CD4-positive, alpha-beta T cell (primary cell): ENCODE measurements around the gene PPP1R3D. TPM values are rescaled to one million over a fixed set of nuclear protein-coding genes. Genes with fewer than 3 reads are reported as not detected.
A peak's percentile ranks its signal among the peaks of the same experiment; 100 is the strongest.

Source experiments
- ATAC-seq: fragments of 200-7000 bp; cut with Tn5 transposase; one replicate; pipeline ENCODE4 v1.10.0; 2022; ENCODE audit warnings: mild to moderate bottlenecking; ENCODE audit not compliant: poor library complexity
- CTCF ChIA-PET: fragments of 350-600 bp; sonication (Branson Sonifier 250); formaldehyde crosslinking; loops from one replicate; lab custom pipeline; 2021; ENCODE audit warnings: antibody characterized with exemption, inconsistent platforms; lab: Charles Lee
- POLR2A ChIA-PET: fragments of 350-600 bp; sonication (Branson Sonifier 250); formaldehyde crosslinking; loops from one replicate; lab custom pipeline; 2021; ENCODE audit warnings: antibody characterized with exemption, inconsistent platforms; lab: Charles Lee
- DNase-seq, 14 experiments: peaks; one replicate each; pipeline ENCODE4 v3.0.0-alpha.2; 2013 to 2020; ENCODE audit warnings: mixed read lengths in 2 of 14
- H3K27ac ChIP-seq, 2 donors: one replicate each; pipeline versions ENCODE4 v1.5.1 to v1.7.0; 2013; ENCODE audit warnings: low read length in 2 of 2, low read depth in 1 of 2, mild to moderate bottlenecking in 1 of 2
- H3K27me3 ChIP-seq, 2 experiments: 1 replicate in 1 of 2; 2 replicates in 1 of 2; pipeline versions ENCODE4 v1.6.1 to v1.7.0; 2013; ENCODE audit warnings: low read length in 2 of 2, control low read depth in 1 of 2, mild to moderate bottlenecking in 1 of 2, moderate library complexity in 1 of 2; ENCODE audit not compliant: insufficient read depth in 2 of 2, control insufficient read depth in 1 of 2
- H3K36me3 ChIP-seq: one replicate; pipeline ENCODE4 v1.6.1; 2013; ENCODE audit warnings: low read length, control low read depth; ENCODE audit not compliant: insufficient read depth
- H3K4me1 ChIP-seq: one replicate; pipeline ENCODE4 v1.6.1; 2013; ENCODE audit warnings: low read length, control low read depth; ENCODE audit not compliant: insufficient read depth
- H3K4me3 ChIP-seq: one replicate; pipeline ENCODE4 v1.5.1; 2013; ENCODE audit warnings: mild to moderate bottlenecking, low read length, moderate library complexity
- H3K9me3 ChIP-seq, 2 experiments: 1 replicate in 1 of 2; 2 replicates in 1 of 2; pipeline versions ENCODE4 v1.6.1 to v1.7.0; 2013; ENCODE audit warnings: low read length in 2 of 2, mild to moderate bottlenecking in 2 of 2, control low read depth in 1 of 2, moderate library complexity in 1 of 2; ENCODE audit not compliant: control insufficient read depth in 1 of 2, insufficient read depth in 1 of 2
- H3K27ac Mint-ChIP-seq: one replicate; pipeline ENCODE4 v1.8.0; 2020; ENCODE audit warnings: mixed read lengths
- H3K27me3 Mint-ChIP-seq: one replicate; pipeline ENCODE4 v1.8.0; 2021; ENCODE audit warnings: mixed read lengths
- H3K36me3 Mint-ChIP-seq: one replicate; pipeline ENCODE4 v1.8.0; 2021; ENCODE audit warnings: low read depth, mixed read lengths
- H3K4me1 Mint-ChIP-seq: one replicate; pipeline ENCODE4 v1.8.0; 2021; ENCODE audit warnings: low read depth, mixed read lengths
- H3K4me3 Mint-ChIP-seq: one replicate; pipeline ENCODE4 v1.8.0; 2020; ENCODE audit warnings: mild to moderate bottlenecking, mixed read lengths
- H3K9me3 Mint-ChIP-seq: one replicate; pipeline ENCODE4 v1.8.0; 2020; ENCODE audit warnings: mixed read lengths
- intact Hi-C, 2 experiments: fragments of 100-400 bp; cut with DNase I in 1 of 2; cut with micrococcal nuclease in 1 of 2; formaldehyde crosslinking; loops; one replicate each; pipeline versions ENCODE4 v1.15.1 to v1.9.0; 2023 to 2025; cut with DNase I, micrococcal nuclease
- total RNA-seq, 174 experiments: library from RNA in 2 of 174; stranded (reverse) in 2 of 174; gene quantifications; one replicate each; pipeline ENCODE4 v1.2.3 and lab custom pipeline; 2021 to 2026
- TF ChIP-seq, protein P1 (sequence below): fragments of 200-600 bp; IDR thresholded peaks from one replicate; pipeline ENCODE4 v1.8.0; 2022; ENCODE audit warnings: antibody characterized with exemption, mild to moderate bottlenecking

Gene PPP1R3D
- total RNA-seq, 2 experiments from 2014 or later = 5.1 to 5.4 TPM

DNA sequence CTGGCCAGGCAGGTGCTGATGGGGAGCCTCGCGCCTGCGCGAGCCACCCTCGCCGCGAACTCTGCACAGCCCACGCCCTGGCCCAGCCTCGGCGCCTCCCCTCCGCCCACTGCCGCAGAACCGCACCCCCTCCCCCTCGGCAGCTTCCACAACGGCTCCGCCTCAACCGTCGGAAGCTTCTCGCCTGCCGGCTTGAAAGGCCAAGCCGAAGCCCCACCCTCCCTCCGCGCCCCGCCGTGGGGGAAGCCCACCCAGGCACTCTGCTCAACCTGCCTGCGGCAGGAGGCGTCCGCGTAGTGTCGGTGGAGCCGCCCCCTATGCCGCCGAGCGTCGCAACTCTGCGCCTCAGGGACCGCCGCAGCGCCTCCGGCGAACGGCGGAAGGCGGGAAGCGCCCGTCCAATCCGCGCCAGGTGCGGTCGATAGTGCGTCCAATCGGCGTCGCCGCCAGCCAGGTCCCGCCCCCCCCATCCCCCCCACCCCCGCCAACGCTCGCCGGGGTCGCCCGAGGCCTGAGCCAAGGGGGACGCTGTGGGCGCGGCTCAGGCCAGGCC lies 6.7 kb downstream of the PPP1R3D start, which contains the start of gene SYCP2:
Gene SYCP2 (minus strand): TSS at position 342 of the 553 bp plus-strand sequence. CDS start 11,224 bp downstream, outside the sequence.
- TF ChIP-seq, protein P1, sequence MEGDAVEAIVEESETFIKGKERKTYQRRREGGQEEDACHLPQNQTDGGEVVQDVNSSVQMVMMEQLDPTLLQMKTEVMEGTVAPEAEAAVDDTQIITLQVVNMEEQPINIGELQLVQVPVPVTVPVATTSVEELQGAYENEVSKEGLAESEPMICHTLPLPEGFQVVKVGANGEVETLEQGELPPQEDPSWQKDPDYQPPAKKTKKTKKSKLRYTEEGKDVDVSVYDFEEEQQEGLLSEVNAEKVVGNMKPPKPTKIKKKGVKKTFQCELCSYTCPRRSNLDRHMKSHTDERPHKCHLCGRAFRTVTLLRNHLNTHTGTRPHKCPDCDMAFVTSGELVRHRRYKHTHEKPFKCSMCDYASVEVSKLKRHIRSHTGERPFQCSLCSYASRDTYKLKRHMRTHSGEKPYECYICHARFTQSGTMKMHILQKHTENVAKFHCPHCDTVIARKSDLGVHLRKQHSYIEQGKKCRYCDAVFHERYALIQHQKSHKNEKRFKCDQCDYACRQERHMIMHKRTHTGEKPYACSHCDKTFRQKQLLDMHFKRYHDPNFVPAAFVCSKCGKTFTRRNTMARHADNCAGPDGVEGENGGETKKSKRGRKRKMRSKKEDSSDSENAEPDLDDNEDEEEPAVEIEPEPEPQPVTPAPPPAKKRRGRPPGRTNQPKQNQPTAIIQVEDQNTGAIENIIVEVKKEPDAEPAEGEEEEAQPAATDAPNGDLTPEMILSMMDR = no peak
- peaks cover 1% of the 10 kb centered on the region for H3K36me3 Mint-ChIP-seq
- peaks cover 18% of the 10 kb centered on the region for H3K4me1 ChIP-seq
- ATAC-seq = peak; percentile 81
- DNase-seq = peak; percentile 35 to 87 (median 58)
- H3K36me3 ChIP-seq = no peaks in the 10 kb centered on the region
- no peaks in the 10 kb centered on the region for H3K27me3 ChIP-seq
- peaks cover 39% of the 10 kb centered on the region for H3K4me1 Mint-ChIP-seq
- H3K27me3 Mint-ChIP-seq = no peaks in the 10 kb centered on the region
- ChIA-PET POLR2A (interaction anchor here (1.4 kb wide), 1 partner anchor 16 kb away, joined by 4 read pairs; no protein-coding TSS in a partner anchor), CTCF (interaction anchor here (1.1 to 2.4 kb wide), 6 partner anchors 10 to 25 kb away, joined by 3 to 31 read pairs (median 6); partner anchors contain the start of gene CDH26)
- H3K27ac ChIP-seq = peak within 1 kb of the TSS in 1 of 2 donors; percentile 27
- H3K9me3 Mint-ChIP-seq = no peaks in the 10 kb centered on the region
- peak within 1 kb of the TSS; percentile 67 for H3K27ac Mint-ChIP-seq
- intact Hi-C loops = no loop called here
- H3K9me3 ChIP-seq = no peaks in the 10 kb centered on the region
- peak within 1 kb of the TSS; percentile 86 for H3K4me3 Mint-ChIP-seq
- H3K4me3 ChIP-seq = peak within 1 kb of the TSS; percentile 83

DNA sequence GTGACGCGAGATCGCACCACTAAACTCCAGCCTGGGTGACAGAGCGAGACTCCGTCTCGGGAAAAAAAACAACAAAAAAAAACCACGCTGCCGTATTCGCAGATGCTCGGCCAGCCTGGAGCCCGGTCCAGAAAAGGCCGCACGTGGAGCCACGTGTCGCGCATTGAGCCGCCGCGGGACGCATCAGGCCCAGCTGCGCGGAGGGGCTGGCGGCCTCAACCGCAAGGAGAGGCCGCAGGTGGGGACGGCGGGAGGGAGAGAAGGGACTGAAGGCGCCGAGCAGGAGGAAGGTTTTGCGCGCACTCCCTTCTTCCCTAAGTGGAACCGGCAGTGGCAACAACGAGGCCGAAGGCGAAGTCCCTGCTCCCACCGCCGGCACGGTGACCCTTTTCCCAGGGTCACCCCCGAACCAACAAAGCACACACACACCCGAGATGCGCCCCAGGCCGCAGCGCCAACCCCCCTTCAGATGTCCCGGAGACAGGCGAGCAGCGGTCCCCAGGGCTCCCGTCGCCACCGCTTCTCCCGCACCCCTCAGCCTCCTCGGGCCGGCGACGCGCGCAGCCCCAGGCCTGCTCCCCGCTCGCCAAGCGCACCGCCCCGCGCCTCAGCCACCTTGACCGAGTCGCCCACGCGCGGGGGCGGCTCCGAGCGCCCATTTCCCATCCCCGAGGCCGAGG lies 7.3 kb downstream of the PPP1R3D start:
- Mint-ChIP-seq H3K4me3 (peak overlapping the region; percentile 80), H3K27ac (no peak overlapping the region), H3K36me3 (no peaks in the 10 kb centered on the region), H3K9me3 (no peaks in the 10 kb centered on the region), H3K27me3 (no peaks in the 10 kb centered on the region), H3K4me1 (peaks cover 33% of the 10 kb centered on the region)
- CTCF ChIA-PET = interaction anchor here (1.9 to 2.4 kb wide), 2 partner anchors 11 to 16 kb away, joined by 15 to 31 read pairs; no protein-coding TSS in a partner anchor
- Histone ChIP-seq H3K4me1 (peaks cover 15% of the 10 kb centered on the region), H3K27me3 (no peaks in the 10 kb centered on the region), H3K9me3 (no peaks in the 10 kb centered on the region), H3K4me3 (peak overlapping the region; percentile 83), H3K27ac (no peak overlapping the region), H3K36me3 (no peaks in the 10 kb centered on the region)
- ATAC-seq (no peak), DNase-seq (peak in 1 of 14 experiments; percentile 27)
- TF ChIP-seq, protein P1 = no peak
- intact Hi-C loops = no loop called here
- POLR2A ChIA-PET = interaction anchor here (0.7 to 2.0 kb wide), 2 partner anchors 8 to 10 kb away, joined by 3 to 5 read pairs; partner anchors contain the start of genes FAM217B and PPP1R3D

DNA sequence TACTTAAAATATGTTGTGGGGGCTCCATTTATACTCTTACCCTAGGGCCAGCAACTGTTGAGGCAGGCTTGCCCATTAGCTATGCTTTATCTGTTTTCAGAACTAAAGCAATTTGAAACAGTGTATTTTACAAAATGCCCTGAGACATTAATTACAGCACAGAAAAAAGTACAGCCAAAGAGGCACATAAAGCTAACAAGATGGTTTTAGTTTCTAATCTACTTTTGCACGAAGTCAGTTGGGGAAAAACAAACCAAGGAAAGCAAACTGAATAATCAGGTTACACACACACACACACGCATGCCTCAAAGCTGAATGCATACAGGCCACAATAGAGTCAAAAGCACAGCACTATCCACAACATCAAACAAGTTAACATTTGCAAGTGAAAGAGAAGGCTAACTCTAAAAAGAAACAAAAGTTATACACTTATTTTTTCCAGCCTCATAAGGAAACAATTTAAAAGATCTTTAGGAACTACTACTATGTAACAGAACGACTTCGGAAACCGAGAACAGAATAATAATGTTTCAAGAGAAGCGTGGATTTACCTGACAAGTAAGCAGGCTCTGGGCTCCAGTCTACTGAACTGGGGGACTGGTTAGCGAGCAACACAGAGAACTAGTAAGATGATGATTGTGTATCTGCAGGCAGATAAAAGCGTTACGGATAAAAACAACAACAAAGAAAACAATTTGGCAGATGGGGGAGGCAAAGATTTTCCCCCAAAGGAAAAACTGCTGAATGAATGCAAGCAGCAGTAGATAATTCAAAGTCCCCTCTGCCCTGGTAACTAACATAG lies 8.4 kb downstream of the PPP1R3D start:
- CTCF ChIA-PET = no interaction called here
- no peaks in the 10 kb centered on the region for H3K9me3 ChIP-seq
- no peaks in the 10 kb centered on the region for H3K36me3 ChIP-seq
- Mint-ChIP-seq H3K4me1 (peaks cover 22% of the 10 kb centered on the region), H3K36me3 (no peaks in the 10 kb centered on the region), H3K27me3 (no peaks in the 10 kb centered on the region), H3K4me3 (peak overlapping the region; percentile 80), H3K9me3 (no peaks in the 10 kb centered on the region), H3K27ac (peak overlapping the region; percentile 33)
- ATAC-seq = no peak
- H3K4me3 ChIP-seq = no peak overlapping the region
- DNase-seq = no peak
- POLR2A ChIA-PET = interaction anchor here (0.7 to 2.0 kb wide), 2 partner anchors 9 kb away, joined by 3 to 5 read pairs; partner anchors contain the start of genes FAM217B and PPP1R3D
- intact Hi-C loops = no loop called here
- H3K4me1 ChIP-seq = peaks cover 15% of the 10 kb centered on the region
- TF ChIP-seq, protein P1 = no peak
- H3K27me3 ChIP-seq = no peaks in the 10 kb centered on the region
- H3K27ac ChIP-seq = no peak overlapping the region
